Loucy (cell line): Measurements from ENCODE around the gene PSMB5.

Experiments used
- H2AFZ ChIP-seq: fragments of 200-600 bp; sonication (generic); 2 replicates; pipeline ENCODE4 v1.6.0; 2016; ENCODE audit warnings: antibody characterized with exemption, mild to moderate bottlenecking, low read length, moderate library complexity
- H3F3A ChIP-seq: fragments of 200-600 bp; 2 replicates; pipeline ENCODE4 v1.6.0; 2016; ENCODE audit warnings: antibody characterized with exemption, low read depth, mild to moderate bottlenecking
- H3K27me3 ChIP-seq: fragments of 200-600 bp; sonication (generic); 2 replicates; pipeline ENCODE4 v1.6.1; 2014; ENCODE audit warnings: low read length, mild to moderate bottlenecking; ENCODE audit not compliant: insufficient read depth, poor library complexity, severe bottlenecking
- H3K36me3 ChIP-seq: fragments of 200-600 bp; sonication (generic); 2 replicates; pipeline ENCODE4 v1.6.1; 2016; ENCODE audit warnings: low read length; ENCODE audit not compliant: insufficient read depth
- H3K4me1 ChIP-seq: fragments of 200-600 bp; sonication (generic); 2 replicates; pipeline ENCODE4 v1.5.1; 2014; ENCODE audit warnings: low read length, mild to moderate bottlenecking; ENCODE audit not compliant: insufficient read depth, poor library complexity, severe bottlenecking
- H3K4me2 ChIP-seq: fragments of 200-600 bp; sonication (generic); 2 replicates; pipeline ENCODE4 v1.6.0; 2014; ENCODE audit warnings: antibody characterized with exemption, low read length, low read depth, mild to moderate bottlenecking; ENCODE audit not compliant: poor library complexity, severe bottlenecking
- H3K4me3 ChIP-seq: fragments of 200-600 bp; sonication (generic); 2 replicates; pipeline ENCODE4 v1.5.1; 2014; ENCODE audit warnings: low read length, mild to moderate bottlenecking, mixed read lengths; ENCODE audit not compliant: poor library complexity, severe bottlenecking
- H3K79me2 ChIP-seq: fragments of 200-600 bp; sonication (generic); 2 replicates; pipeline ENCODE4 v1.6.1; 2014; ENCODE audit warnings: low read length; ENCODE audit not compliant: insufficient read depth
- H3K9ac ChIP-seq: fragments of 200-600 bp; sonication (generic); 2 replicates; pipeline ENCODE4 v1.6.0; 2014; ENCODE audit warnings: mild to moderate bottlenecking, low read depth, low read length, moderate library complexity; ENCODE audit not compliant: poor library complexity, severe bottlenecking
- H3K9me2 ChIP-seq: fragments of 200-600 bp; sonication (generic); replicated peaks from 2 replicates; pipeline ENCODE4 v1.6.1; 2016; ENCODE audit warnings: low read depth, low read length, mixed read lengths
- H3K9me3 ChIP-seq: fragments of 200-600 bp; sonication (generic); 2 replicates; pipeline ENCODE4 v1.6.1; 2014; ENCODE audit warnings: mild to moderate bottlenecking, antibody characterized with exemption, low read length, low read depth; ENCODE audit not compliant: insufficient read depth
- H4K20me1 ChIP-seq: fragments of 200-600 bp; sonication (generic); 2 replicates; pipeline ENCODE4 v1.6.0; 2014; ENCODE audit warnings: antibody characterized with exemption, low read length, mild to moderate bottlenecking; ENCODE audit not compliant: insufficient read depth, poor library complexity, severe bottlenecking
- EZH2phosphoT487 ChIP-seq: fragments of 200-600 bp; IDR thresholded peaks from 2 replicates; pipeline ENCODE4 v1.6.1; 2018; ENCODE audit warnings: antibody characterized with exemption, mild to moderate bottlenecking, moderate library complexity, borderline replicate concordance
- TF ChIP-seq, protein P1 (sequence below): fragments of 200-600 bp; sonication (generic); conservative IDR thresholded peaks from 2 replicates; pipeline ENCODE4 v1.5.1; 2014; ENCODE audit warnings: mild to moderate bottlenecking, antibody characterized with exemption, low read length

The PSMB5 gene

DNA sequence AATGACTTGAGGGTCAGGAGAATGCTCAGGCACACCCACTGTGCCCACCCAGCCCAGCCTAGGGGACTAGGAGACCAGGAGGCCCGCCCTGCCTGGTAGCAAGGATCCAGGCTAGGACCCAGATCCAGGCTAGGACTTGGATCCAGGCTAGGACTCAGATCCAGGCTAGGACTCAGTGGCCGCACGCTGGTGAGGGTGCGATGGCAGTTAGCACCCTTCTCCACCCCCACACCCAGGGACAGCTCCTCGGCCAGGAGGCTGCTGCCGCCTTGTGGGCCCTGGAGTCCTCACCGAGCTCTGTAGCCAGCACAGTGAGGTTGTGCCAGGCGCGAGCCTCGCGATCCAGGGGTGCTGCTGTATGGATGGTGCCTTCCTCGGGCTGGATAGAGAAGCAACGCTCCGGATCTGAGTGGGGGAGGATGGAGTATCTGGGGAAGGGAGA is 17.5 kb upstream of the PSMB5 start:
- H3K27me3 ChIP-seq: no peaks in the 10 kb centered on the region
- no peaks in the 10 kb centered on the region for H3K9me3 ChIP-seq
- H3K36me3 ChIP-seq: no peaks in the 10 kb centered on the region
- no peaks in the 10 kb centered on the region for H3K79me2 ChIP-seq
- H3K9me2 ChIP-seq: no peaks in the 10 kb centered on the region
- TF ChIP-seq, protein P1, sequence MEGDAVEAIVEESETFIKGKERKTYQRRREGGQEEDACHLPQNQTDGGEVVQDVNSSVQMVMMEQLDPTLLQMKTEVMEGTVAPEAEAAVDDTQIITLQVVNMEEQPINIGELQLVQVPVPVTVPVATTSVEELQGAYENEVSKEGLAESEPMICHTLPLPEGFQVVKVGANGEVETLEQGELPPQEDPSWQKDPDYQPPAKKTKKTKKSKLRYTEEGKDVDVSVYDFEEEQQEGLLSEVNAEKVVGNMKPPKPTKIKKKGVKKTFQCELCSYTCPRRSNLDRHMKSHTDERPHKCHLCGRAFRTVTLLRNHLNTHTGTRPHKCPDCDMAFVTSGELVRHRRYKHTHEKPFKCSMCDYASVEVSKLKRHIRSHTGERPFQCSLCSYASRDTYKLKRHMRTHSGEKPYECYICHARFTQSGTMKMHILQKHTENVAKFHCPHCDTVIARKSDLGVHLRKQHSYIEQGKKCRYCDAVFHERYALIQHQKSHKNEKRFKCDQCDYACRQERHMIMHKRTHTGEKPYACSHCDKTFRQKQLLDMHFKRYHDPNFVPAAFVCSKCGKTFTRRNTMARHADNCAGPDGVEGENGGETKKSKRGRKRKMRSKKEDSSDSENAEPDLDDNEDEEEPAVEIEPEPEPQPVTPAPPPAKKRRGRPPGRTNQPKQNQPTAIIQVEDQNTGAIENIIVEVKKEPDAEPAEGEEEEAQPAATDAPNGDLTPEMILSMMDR: peak; percentile 30
- no peak for TF ChIP-seq EZH2phosphoT487
- H4K20me1 ChIP-seq: no peaks in the 10 kb centered on the region
- no peaks in the 10 kb centered on the region for H3F3A ChIP-seq
- H3K4me2 ChIP-seq: no peak overlapping the region
- no peak overlapping the region for H3K9ac ChIP-seq
- no peak overlapping the region for H2AFZ ChIP-seq
- H3K4me1 ChIP-seq: peaks cover 10% of the 10 kb centered on the region
- H3K4me3 ChIP-seq: no peak overlapping the region

DNA sequence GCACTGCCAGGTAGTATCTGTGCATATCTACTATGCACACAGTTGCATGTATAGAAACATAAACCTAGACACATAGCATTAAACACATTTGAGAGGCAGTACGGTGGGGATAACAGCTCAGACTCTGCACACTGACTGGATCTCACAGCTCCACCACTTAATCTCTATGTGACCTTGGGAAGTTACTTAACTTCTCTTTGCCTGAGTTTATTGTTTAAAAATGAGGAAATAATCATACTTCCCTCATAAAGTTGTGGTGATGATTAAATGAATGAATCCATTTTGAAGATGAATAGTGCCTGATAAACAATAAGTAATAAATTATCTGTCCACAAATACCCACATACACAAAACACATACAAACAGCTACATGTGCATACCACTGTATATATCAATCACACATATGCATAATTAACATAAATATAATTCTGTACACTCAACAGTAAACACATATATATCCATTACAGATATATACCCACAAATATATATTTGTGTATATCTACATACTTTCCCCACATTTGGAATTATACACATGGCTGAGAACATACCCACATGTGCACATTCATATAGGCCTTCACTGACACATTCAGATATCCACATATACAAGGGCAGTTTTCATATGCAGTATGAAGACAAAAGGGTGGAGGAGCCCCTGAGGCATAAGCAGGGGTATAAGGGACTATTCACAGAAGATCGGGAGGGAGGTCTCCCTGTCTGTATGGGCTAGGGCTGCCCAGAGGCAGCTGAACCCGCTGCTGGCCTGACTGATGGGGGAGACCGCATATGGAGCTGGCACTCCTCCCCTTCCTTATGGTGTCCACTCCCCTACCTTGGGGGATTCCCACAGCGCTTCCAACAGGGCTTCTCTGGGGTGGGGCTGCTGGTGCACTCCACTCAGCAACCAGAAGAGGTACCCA is 16.7 kb upstream of the PSMB5 start:
- Histone ChIP-seq H3K79me2 (no peaks in the 10 kb centered on the region), H3K4me3 (no peak overlapping the region), H3K4me2 (no peak overlapping the region), H3K27me3 (no peaks in the 10 kb centered on the region), H2AFZ (no peak overlapping the region), H3K36me3 (no peaks in the 10 kb centered on the region), H3K9me2 (no peaks in the 10 kb centered on the region), H3F3A (no peaks in the 10 kb centered on the region), H3K9me3 (no peaks in the 10 kb centered on the region), H3K9ac (no peak overlapping the region), H3K4me1 (peaks cover 2% of the 10 kb centered on the region), H4K20me1 (no peaks in the 10 kb centered on the region)
- TF ChIP-seq EZH2phosphoT487: no peak
- TF ChIP-seq, protein P1: no peak

DNA sequence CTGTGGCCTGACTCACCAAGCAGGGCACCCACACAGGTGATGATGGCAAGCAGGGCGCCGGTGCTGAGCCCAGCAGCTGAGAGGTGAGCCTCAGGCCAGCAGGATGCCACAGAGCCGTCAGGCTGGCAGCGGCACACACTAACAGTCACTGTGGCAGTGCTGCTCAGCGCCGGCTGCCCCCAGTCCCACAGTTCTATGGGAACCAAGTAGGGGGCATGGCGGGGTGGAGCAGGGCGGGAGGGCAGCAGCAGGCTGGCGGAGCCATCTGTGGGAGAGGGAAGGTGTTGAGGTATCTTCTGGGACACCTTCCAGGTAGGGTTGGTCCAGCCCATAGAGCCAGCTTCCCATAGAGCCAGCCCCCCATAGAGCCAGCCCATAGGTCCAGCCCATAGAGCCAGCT is 14.3 kb upstream of the PSMB5 start:
- Histone ChIP-seq H4K20me1 (no peaks in the 10 kb centered on the region), H3K36me3 (no peaks in the 10 kb centered on the region), H3K4me1 (no peaks in the 10 kb centered on the region)

More for the DNA sequence above, 14.3 kb upstream of the PSMB5 start:
- Histone ChIP-seq H3K4me2 (no peak overlapping the region), H3K4me3 (no peak overlapping the region), H3K9me3 (no peaks in the 10 kb centered on the region), H3K27me3 (no peaks in the 10 kb centered on the region), H2AFZ (no peak overlapping the region), H3K9ac (no peak overlapping the region), H3F3A (no peaks in the 10 kb centered on the region), H3K79me2 (no peaks in the 10 kb centered on the region), H3K9me2 (no peaks in the 10 kb centered on the region)
- TF ChIP-seq EZH2phosphoT487: no peak
- TF ChIP-seq, protein P1: no peak
